Hair follicular keratinocyte (primary cell): ENCODE data around the gene KCNK4. TPM values are rescaled to one million over a fixed set of nuclear protein-coding genes. Genes with fewer than 3 reads are reported as not detected.

Experiments used
- total RNA-seq: library from RNA; depleted of rRNA; stranded (reverse); fragments of >200 nt; gene quantifications from 2 replicates; pipeline ENCODE4 v1.2.3, GENCODE V29; 2015

The KCNK4 gene
- 0.80 TPM in 1 of 2 replicates, not detected in the other for total RNA-seq

GRCh38 chr11:64291262-64291751, at the start of gene KCNK4:
Gene KCNK4, plus strand, starts transcription at chr11:64291302. Its CDS starts 1,717 bp downstream, at chr11:64293019.

GRCh38 chr11:64246871-64247728, 44.0 kb upstream of the KCNK4 start, which contains the start of gene PPP1R14B:
Gene PPP1R14B, minus strand, starts transcription at chr11:64246943. Its CDS starts 270 bp downstream, at chr11:64246673.

GRCh38 chr11:64251016-64251752, 39.9 kb upstream of the KCNK4 start, which contains the start of gene PLCB3:
Gene PLCB3, plus strand, starts transcription at chr11:64251530. Its CDS starts 120 bp downstream, at chr11:64251650.

GRCh38 chr11:64284048-64284961, 6.8 kb upstream of the KCNK4 start, which contains the start of gene BAD:
Gene BAD, minus strand, starts transcription at chr11:64284665. Its CDS starts 297 bp downstream, at chr11:64284368.

GRCh38 chr11:64284962-64285884, 5.9 kb upstream of the KCNK4 start, which contains the start of gene GPR137:
Gene GPR137, plus strand, starts transcription at chr11:64285848. Its CDS starts 677 bp downstream, at chr11:64286525.

GRCh38 chr11:64299847-64300648, 8.9 kb downstream of the KCNK4 start, which contains the start of gene CATSPERZ:
Gene CATSPERZ, plus strand, starts transcription at chr11:64300358. Its CDS starts 53 bp downstream, at chr11:64300411.

GRCh38 chr11:64305075-64305690, 14.1 kb downstream of the KCNK4 start, which contains the start of gene ESRRA:
Gene ESRRA, plus strand, starts transcription at chr11:64305524. Its CDS starts 1,656 bp downstream, at chr11:64307180.

GRCh38 chr11:64317325-64317960, 26.3 kb downstream of the KCNK4 start, which contains the start of gene TRMT112:
Gene TRMT112, minus strand, starts transcription at chr11:64317559. Its CDS starts 33 bp downstream, at chr11:64317526.

GRCh38 chr11:64317961-64318765, 27.1 kb downstream of the KCNK4 start, which contains the start of gene PRDX5:
Gene PRDX5, plus strand, starts transcription at chr11:64318121. Its CDS starts 95 bp downstream, at chr11:64318216.

GRCh38 chr11:64339754-64340408, 48.8 kb downstream of the KCNK4 start, which contains the start of gene CCDC88B:
Gene CCDC88B, plus strand, starts transcription at chr11:64340204. Its CDS starts 63 bp downstream, at chr11:64340267.

Other genes starting within 250 kb of the KCNK4 start
- gene MACROD1, start 125.2 kb upstream of the KCNK4 start, total RNA-seq: 9.5 and 33.2 TPM in 2 replicates
- gene STIP1, start 105.1 kb upstream of the KCNK4 start, total RNA-seq: 109 and 224 TPM in 2 replicates
- 0.08 and 0.91 TPM in 2 replicates for gene FERMT3, start 84.6 kb upstream of the KCNK4 start, total RNA-seq
- gene TRPT1, start 65.1 kb upstream of the KCNK4 start, total RNA-seq: 74.0 and 77.4 TPM in 2 replicates
- 63.2 and 87.3 TPM in 2 replicates for gene NUDT22, start 65.0 kb upstream of the KCNK4 start, total RNA-seq
- gene DNAJC4, start 60.8 kb upstream of the KCNK4 start, total RNA-seq: 3.6 and 11.8 TPM in 2 replicates
- gene VEGFB, start 56.7 kb upstream of the KCNK4 start, total RNA-seq: 18.5 and 24.9 TPM in 2 replicates
- gene FKBP2, start 50.2 kb upstream of the KCNK4 start, total RNA-seq: 76.7 and 91.4 TPM in 2 replicates
- gene PPP1R14B, start 44.4 kb upstream of the KCNK4 start, total RNA-seq: 466 and 691 TPM in 2 replicates
- 55.4 and 71.7 TPM in 2 replicates for gene PLCB3, start 39.8 kb upstream of the KCNK4 start, total RNA-seq
- 110 and 128 TPM in 2 replicates for gene BAD, start 6.6 kb upstream of the KCNK4 start, total RNA-seq
- gene GPR137, start 5.5 kb upstream of the KCNK4 start, total RNA-seq: 9.7 and 14.3 TPM in 2 replicates
- not detected in 2 replicates for gene CATSPERZ, start 9.1 kb downstream of the KCNK4 start, total RNA-seq
- 98.0 and 103 TPM in 2 replicates for gene ESRRA, start 14.2 kb downstream of the KCNK4 start, total RNA-seq
- 364 and 700 TPM in 2 replicates for gene TRMT112, start 26.3 kb downstream of the KCNK4 start, total RNA-seq
- gene PRDX5, start 26.8 kb downstream of the KCNK4 start, total RNA-seq: 539 and 647 TPM in 2 replicates
- gene CCDC88B, start 48.9 kb downstream of the KCNK4 start, total RNA-seq: 3.9 and 5.3 TPM in 2 replicates
- 54.7 and 95.9 TPM in 2 replicates for gene RPS6KA4, start 67.9 kb downstream of the KCNK4 start, total RNA-seq